GM12873 (cell line): Measurements from ENCODE around the gene IL17RC.

Experiments
- TF ChIP-seq, protein P1 (sequence below): IDR thresholded peaks from 2 replicates; pipeline ENCODE4 v1.5.1; 2012; ENCODE audit warnings: low read depth, mild to moderate bottlenecking, moderate library complexity, low read length, control low read depth; ENCODE audit not compliant: insufficient read depth; ENCODE audit errors: missing control alignments

Gene IL17RC

GRCh38 chr3:9889405-9889804 is 27.5 kb upstream of the IL17RC start:
- TF ChIP-seq, protein P1, sequence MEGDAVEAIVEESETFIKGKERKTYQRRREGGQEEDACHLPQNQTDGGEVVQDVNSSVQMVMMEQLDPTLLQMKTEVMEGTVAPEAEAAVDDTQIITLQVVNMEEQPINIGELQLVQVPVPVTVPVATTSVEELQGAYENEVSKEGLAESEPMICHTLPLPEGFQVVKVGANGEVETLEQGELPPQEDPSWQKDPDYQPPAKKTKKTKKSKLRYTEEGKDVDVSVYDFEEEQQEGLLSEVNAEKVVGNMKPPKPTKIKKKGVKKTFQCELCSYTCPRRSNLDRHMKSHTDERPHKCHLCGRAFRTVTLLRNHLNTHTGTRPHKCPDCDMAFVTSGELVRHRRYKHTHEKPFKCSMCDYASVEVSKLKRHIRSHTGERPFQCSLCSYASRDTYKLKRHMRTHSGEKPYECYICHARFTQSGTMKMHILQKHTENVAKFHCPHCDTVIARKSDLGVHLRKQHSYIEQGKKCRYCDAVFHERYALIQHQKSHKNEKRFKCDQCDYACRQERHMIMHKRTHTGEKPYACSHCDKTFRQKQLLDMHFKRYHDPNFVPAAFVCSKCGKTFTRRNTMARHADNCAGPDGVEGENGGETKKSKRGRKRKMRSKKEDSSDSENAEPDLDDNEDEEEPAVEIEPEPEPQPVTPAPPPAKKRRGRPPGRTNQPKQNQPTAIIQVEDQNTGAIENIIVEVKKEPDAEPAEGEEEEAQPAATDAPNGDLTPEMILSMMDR, result no peak

DNA sequence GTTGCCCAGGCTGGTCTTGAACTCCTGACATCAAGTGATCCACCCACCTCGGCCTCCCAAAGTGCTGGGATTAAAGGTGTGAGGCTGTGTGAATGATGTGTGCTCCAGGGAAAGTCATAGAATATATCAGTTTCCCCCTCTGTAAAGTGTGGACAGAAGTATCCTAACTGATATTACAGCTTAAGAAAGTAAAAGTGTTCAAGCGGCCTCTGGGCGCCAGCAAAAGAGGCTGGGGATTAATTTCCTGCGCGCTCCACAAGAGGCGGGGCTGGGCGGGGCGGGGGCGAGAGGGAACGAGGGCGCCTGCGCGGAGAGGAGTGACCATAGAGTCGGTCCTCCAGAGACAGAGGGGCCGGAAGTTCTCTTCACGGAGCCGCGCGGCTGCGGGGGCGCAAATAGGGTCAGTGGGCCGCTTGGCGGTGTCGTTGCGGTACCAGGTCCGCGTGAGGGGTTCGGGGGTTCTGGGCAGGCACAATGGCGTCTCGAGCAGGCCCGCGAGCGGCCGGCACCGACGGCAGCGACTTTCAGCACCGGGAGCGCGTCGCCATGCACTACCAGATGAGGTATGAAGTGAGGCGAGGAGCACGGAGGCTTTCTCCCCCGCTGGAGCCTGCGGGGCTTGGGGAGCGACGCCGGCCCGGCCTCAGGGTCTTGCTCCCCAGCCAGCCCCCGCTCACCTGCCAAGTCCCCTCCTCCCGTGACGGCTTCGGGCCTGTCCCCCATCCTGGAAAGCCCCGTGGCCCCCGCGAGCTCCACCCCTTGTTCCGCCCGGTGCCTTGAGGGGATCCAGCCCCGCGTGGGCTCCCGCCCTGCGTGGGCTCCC is 26.4 kb upstream of the IL17RC start, which contains the start of gene JAGN1:
Gene JAGN1, plus strand, starts transcription at position 362 of the 823 bp plus-strand sequence. Its CDS starts 113 bp downstream, at position 475.
- TF ChIP-seq, protein P1, result no peak

DNA sequence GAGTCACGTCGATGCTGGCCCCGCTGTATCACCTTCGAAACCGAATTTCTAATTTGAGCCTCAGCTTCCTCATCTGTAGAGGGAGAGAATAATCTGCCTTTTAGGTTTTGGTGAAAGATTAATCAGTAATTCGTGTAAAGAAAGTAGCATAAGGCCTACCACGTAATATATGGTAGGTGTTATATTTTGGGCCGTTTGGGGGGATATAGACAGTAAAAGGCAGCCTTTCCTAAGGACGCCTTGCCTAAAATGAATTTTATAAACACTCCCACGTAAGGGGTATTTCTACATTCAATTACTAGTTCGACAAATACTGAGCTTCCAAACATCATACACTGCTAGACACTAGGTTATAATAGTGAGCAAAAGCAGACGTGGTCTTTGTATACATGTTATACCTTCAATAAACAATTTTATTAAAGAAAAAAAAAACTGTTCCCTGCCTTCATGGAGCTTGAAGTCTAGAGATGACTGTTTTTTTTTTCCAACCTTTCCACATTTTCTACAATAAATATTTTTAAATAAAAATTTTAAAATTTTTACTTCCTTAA is 25.8 kb upstream of the IL17RC start:
- TF ChIP-seq, protein P1, result no peak

DNA sequence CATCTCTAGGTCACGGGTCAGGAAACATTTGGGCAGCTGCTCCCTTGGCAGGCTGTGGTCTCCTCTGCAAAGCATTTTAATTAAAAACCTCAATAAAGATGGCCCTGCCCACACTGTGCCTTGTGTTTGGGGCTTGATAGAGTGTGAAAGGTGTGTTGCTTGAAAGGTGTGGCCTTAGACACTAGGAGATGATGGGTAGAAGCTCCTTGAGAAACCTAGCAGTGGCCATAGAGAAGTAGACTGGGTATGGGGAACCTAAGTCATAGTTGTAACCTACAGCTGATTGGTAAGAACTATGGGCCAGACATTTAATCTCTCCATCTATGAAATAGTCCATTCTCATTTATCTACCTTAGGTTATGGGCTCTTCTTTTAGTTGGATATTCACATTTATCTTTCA is 23.2 kb upstream of the IL17RC start:
- TF ChIP-seq, protein P1, result no peak

GRCh38 chr3:9897408-9898372 is 19.2 kb upstream of the IL17RC start:
- TF ChIP-seq, protein P1, result no peak

DNA sequence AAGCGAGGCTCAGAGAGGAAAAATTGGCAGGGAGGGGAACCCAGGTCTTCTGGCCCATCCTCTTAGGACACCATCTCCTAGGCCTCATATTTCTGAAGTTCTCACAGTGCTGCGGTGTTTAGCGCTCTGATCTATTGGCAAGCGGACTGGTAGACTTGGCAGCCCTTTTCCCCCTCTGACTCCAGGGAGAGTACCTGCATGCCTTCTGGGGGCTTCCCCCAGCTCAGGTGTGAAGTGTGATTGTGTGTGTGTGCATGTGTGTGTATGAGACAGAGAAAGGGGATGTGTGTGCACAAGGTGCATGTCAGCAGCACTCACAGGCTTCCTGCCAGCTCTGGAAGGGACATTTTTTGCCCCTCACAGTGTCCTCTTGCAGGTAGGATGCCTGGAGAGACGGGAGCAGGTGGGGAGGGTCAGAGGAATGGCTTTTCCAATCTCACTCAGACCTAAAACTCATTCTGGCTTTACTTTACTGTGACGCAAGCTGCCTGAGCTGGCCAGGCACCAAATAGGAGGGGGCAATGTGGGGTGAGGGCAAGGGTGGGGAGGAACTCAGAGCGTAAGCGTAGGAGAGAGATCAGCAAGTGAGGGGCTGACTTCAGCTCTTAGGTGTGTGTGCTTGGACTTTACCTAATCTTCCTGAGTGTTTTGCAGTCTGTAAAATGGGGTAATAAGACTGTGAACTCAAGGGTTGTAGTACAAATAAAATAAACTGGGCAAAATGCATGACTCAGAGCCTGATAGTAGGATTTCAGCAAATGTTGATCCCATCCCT is 18.2 kb upstream of the IL17RC start:
- TF ChIP-seq, protein P1, result no peak
